ENCODE results near the gene TMEM238.
"Not testable (repeated sequence)": the region's sequence is repeated elsewhere in the genome, so short reads cannot be mapped to it uniquely, and the experiment has no call there.

TMEM238 gene

DNA sequence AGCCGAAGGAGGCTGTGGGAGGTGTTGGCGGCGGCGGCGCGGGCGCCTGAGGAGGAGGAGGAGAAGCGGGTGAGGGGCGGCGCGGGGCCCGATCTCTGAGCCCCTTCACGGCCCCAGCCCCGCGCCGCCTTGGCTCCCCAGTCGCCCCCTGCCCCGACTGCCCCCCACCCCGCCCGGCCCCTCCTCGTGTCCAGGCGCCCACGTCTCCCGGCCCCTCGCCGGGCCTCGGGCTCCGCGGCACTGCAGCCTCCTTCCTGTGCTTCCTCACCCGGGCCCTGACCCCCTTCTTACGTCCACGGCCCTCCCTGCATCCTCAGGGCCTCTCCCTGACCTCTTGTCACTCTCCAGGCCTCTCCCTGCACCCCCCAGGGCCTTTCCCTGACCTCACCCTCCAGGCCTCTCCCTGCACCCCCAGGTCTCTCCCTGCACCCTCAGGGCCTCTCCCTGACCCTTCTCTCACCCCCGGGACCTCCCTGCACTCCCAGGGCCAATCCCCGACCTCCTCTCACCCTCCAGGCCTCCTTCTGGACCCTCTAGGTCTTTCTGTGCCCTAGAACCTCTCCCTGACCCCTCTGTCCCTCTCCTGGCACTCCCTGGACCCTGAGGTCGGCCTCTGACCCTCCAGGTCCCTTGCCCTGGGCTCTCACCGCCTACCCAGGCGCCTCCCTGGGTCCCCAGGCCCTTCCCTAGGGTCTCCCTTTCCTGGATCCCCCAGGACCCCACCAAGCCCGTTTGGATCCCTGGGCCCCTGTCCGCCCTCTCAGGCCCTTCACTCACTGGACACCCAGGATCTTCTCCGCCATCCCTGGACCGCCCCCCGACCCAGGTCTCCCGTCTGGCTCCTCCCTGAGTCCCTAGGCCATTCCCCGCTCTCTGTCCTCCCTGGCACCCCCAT is 44.0 kb downstream of the TMEM238 start:
- no peak for DNase-seq (ENCODE audit: low read depth)

DNA sequence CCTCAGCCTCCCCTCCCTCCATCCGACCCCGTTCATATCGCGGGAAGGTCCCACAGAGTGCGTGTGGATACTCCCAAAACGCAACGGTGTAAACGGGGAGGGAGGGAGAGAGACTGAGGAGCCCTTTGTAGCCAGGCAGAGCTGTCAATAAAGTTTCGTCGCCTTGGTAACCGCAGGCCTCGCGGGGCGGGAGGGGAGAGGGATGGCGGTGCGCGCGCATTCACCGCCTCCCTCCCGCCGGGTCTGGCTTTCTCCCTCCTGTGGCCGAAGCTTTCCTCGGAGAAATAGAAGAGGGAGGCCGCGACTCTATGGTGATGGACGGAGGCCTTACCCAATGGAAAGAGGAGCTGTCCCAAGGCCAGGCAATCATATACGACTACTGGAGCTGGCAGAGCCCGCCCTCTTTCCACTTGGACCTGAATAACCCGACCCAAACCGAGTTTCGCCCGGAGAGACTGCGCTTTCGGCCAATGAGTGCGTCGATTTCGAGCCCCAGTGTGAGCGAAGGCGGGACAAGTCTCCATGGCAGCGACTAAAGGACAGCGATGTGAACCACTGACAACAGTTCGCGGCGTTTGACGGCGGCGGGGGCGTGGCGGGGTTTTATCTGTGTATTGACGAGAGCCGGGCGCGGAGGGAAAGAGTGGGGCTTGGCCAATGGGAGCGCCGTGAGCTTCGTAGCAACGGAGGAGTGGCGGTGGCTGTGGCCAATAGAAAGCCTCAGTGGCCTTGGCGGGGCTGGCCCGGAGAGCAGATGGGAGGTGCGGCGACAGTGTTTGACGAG is 44.8 kb downstream of the TMEM238 start, which contains the start of gene KMT5C:
KMT5C (plus strand) TSS at position 772 of the 784 bp plus-strand sequence. CDS start 2,061 bp downstream, outside the sequence.
- DNase-seq (ENCODE audit: low read depth): peak; percentile 100

DNA sequence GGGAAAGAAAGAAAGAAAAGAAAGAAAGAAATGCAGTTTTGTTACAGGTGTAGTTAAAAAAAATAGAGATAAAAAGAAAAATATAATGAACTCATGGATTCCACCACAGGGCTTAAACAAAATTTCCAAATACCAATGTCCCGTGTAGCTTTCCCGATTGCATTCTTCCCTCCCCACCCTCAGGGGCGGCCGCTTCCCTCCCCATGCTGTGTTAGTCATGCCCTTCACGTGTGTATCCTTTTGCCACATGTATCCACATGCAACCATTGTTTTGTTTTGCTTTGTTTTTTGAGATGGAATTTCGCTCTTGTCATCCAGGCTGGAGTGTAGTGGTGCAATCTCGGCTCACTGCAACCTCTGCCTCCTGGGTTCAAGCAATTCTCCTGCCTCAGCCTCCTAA is 48.0 kb downstream of the TMEM238 start:
- no peak for DNase-seq (ENCODE audit: low read depth)

DNA sequence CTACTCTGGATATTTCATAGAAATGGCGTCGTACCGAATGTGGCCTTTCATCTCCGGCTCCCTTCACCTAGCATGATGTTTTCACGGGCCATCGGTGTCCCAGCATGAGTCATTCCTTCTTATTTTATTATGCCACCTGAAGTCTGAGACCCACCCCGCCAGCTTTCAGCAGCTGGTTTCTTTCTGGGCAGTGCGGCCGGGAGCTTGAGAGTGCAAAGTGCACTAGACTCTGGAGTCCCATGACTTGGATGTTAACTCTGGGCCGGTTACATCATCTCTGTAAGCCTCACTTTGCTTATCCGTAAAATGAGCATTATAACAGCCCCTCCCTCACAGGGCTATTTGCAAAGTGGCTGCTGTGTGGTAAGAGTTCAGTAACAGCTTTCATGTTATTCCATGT is 50.2 kb downstream of the TMEM238 start:
- DNase-seq (ENCODE audit: low read depth): no peak

DNA sequence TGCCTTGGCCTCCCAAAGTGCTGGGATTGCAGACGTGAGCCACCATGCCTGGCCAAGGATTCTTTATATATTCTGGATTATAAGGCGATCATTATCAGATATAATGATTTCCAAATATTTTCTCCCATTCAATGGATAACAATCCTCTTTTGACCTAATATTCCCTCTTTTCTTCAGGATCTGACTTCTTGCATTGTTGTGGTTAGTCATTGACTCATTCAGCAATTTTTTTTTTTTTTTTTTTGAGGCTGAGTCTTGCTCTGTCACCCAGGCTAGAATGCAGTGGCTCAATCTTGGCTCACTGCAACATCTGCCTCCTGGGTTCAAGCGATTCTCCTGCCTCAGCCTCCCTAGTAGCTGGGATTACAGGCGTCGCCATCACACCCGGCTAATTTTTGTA is 54.3 kb downstream of the TMEM238 start:
- DNase-seq (ENCODE audit: low read depth): not testable (repeated sequence)

All from activated T-helper 1 cell treated with Interleukin-2 at 50 U/mL for 16 hours (primary cell).